Kidney (tissue), 14 donors: Measurements from ENCODE around the gene CCDC6. TPM values are rescaled to one million over a fixed set of nuclear protein-coding genes. Genes with fewer than 3 reads are reported as not detected.

Experiments
- DNase-seq, 5 donors: peaks; one replicate each; pipeline ENCODE4 v3.0.0-alpha.2; 2013 to 2020
- FAIRE-seq: peaks from 2 replicates; lab custom pipeline; 2012; peaks lifted over from hg19 to GRCh38; lab: Jason Lieb, UNC
- H3K27ac ChIP-seq, 2 donors: one replicate each; pipeline ENCODE4 v1.7.0; 2013; ENCODE audit warnings: low read depth in 2 of 2, low read length in 2 of 2, inconsistent platforms in 1 of 2
- H3K27me3 ChIP-seq: one replicate; pipeline ENCODE4 v1.7.1; 2013; ENCODE audit warnings: low read length, inconsistent platforms; ENCODE audit not compliant: control insufficient read depth, insufficient read depth
- H3K36me3 ChIP-seq, 3 donors: one replicate each; pipeline versions ENCODE4 v1.7.0 to v1.7.1; 2013; ENCODE audit warnings: low read length in 3 of 3, control low read depth in 1 of 3, inconsistent platforms in 1 of 3; ENCODE audit not compliant: insufficient read depth in 3 of 3, control insufficient read depth in 2 of 3
- H3K4me1 ChIP-seq, 3 donors: one replicate each; pipeline versions ENCODE4 v1.7.0 to v1.7.1; 2013; ENCODE audit warnings: low read length in 3 of 3, inconsistent platforms in 1 of 3, low read depth in 1 of 3; ENCODE audit not compliant: control insufficient read depth in 2 of 3, insufficient read depth in 2 of 3
- H3K4me3 ChIP-seq, 3 donors: one replicate each; pipeline versions ENCODE4 v1.7.0 to v1.8.1; 2013; ENCODE audit warnings: low read length in 3 of 3, control low read depth in 1 of 3, inconsistent platforms in 1 of 3
- H3K9ac ChIP-seq, 3 donors: one replicate each; pipeline versions ENCODE4 v1.7.0 to v1.7.1; 2013; ENCODE audit warnings: low read length in 3 of 3, control low read depth in 1 of 3, inconsistent platforms in 1 of 3
- H3K9me3 ChIP-seq, 3 donors: one replicate each; pipeline versions ENCODE4 v1.7.0 to v1.7.1; 2013; ENCODE audit warnings: low read length in 3 of 3, control low read depth in 1 of 3, inconsistent platforms in 1 of 3; ENCODE audit not compliant: control insufficient read depth in 2 of 3, insufficient read depth in 1 of 3
- CTCF ChIP-seq: IDR thresholded peaks from 3 replicates; pipeline ENCODE4 v1.5.1; 2012; ENCODE audit warnings: mild to moderate bottlenecking, moderate library complexity, borderline replicate concordance; ENCODE audit not compliant: insufficient read depth; ENCODE audit errors: extremely low read depth
- intact Hi-C: fragments of 100-400 bp; cut with DNase I; formaldehyde crosslinking; loops from one replicate; pipeline ENCODE4 v1.11.1; 2022
- polyA plus RNA-seq: library from polyadenylated mRNA; stranded (reverse); fragments of 350-450 nt; fragmentation: Illumina TruSeq; extraction: RNeasy Lipid Tissue Mini Kit (QIAGEN cat#74804); gene quantifications from one replicate; pipeline ENCODE4 v1.2.3, GENCODE V29; 2014; ENCODE audit warnings: low read depth, low replicate concordance; ENCODE audit not compliant: insufficient read depth
- total RNA-seq: library from RNA; stranded (reverse); fragmentation: NEBNext Ultra II Directional; extraction: Animal tissue kit (Norgen Biotek cat#: 25700); gene quantifications from one replicate; pipeline ENCODE4 v1.2.1, GENCODE V29; 2021
- donor health status: control.
- donor health status: control.
- donor health status: control.
- donor health status: control.
- donor health status: control.
- donor health status: DM: yes; HTN: yes; CAD: no.
- donor health status: Normal renal cell carcinoma (clear cell type).

The CCDC6 gene
- total and polyA plus RNA-seq, 2 donors from 2014 or later, result 15.5 to 47.0 TPM

DNA sequence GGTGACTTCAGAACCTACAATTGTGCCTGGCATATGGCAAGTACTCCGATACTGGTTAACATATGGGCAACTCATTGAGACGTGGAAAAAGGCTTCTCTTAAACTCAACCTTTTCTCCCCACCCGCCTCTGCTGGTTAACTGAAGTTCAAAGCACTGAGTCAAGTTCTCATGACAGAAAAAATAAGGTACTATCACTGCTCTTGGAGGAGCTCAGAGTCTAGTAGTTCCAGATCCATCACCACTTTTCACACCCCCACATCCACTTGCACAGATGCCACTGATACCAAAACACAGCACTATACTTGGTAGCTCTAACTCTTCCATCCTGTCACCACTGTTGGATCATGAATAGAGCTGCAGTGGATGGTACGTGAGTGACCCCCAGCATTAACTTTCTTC, 36.2 kb downstream of the CCDC6 start:
- FAIRE-seq, result no peak
- no peak for DNase-seq
- intact Hi-C loops, result no loop called here
- no peaks in the 10 kb centered on the region for H3K27me3 ChIP-seq
- H3K36me3 ChIP-seq, result no peaks in the 10 kb centered on the region
- peaks cover 0 to 15% (median 0%) of the 10 kb centered on the region in 3 donors for H3K4me1 ChIP-seq
- H3K9me3 ChIP-seq, result no peaks in the 10 kb centered on the region
- no peak overlapping the region for H3K9ac ChIP-seq
- no peak for TF ChIP-seq CTCF
- H3K4me3 ChIP-seq, result no peak overlapping the region
- H3K27ac ChIP-seq, result no peak overlapping the region

DNA sequence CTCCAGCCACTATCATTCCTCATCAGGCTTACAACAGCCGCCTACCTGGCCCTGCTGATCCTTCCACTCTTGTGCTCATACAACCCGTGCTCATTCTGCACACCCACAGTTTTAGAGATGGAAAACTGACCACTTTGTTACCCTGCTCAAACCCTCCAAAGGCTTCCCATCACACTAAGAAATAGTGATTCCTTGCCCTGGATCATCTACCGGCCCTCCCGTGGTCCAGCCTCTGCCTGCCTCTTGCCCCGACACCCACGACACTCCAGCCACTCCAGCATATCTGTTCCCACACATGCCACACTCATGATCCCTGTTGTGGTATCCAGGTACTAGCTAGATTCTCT, 36.8 kb downstream of the CCDC6 start:
- H3K4me1 ChIP-seq, result peaks cover 0 to 19% (median 0%) of the 10 kb centered on the region in 3 donors
- H3K4me3 ChIP-seq, result no peak overlapping the region
- H3K9ac ChIP-seq, result no peak overlapping the region
- H3K9me3 ChIP-seq, result no peaks in the 10 kb centered on the region
- FAIRE-seq (no peak), DNase-seq (no peak)
- no peaks in the 10 kb centered on the region for H3K36me3 ChIP-seq
- no peak for TF ChIP-seq CTCF
- H3K27ac ChIP-seq, result no peak overlapping the region
- no peaks in the 10 kb centered on the region for H3K27me3 ChIP-seq
- intact Hi-C loops, result no loop called here

DNA sequence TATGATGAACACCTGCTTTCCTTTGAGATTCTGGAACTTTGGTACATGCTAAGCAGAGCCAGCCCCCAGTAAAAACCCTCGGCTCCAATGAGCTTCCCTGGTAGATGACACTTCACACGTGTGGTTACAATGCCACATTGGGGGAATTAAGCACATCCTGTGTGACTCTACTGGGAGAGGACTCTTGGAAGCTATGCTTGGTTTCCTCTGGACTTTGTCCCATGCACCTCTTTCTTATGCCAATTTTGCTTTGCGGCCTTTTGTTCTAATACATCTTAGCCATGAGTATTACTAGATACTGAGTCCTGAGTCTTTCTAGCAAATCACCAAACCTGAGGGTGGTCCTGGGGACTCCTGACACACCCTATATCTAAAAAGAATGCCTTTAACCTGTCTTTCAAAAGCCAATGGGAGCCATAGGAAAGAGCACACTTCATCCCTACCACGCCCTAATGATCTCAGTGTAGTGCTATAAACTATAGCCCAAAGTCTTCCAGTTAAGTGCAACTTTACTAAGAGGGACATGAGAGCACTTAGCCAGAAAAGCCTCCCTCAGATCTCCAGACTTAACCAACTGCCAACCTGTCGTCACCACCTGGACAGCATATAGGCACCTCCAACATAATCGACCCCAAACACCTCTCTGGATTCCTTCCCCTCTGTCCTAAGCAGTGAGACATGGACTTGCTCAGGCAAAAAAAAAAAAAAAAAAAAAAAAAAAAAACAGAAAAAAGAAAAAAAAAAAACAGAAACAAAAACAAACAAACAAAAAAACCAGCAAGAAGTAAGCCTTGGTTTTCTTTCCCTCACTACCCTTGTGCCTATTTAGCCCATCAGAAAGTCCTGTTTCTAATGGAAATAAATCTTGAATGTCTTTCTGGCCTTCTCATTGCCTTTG, 37.4 kb downstream of the CCDC6 start:
- Histone ChIP-seq H3K9ac (no peak overlapping the region), H3K4me3 (no peak overlapping the region), H3K4me1 (peaks cover 0 to 22% (median 0%) of the 10 kb centered on the region in 3 donors), H3K9me3 (no peaks in the 10 kb centered on the region), H3K27ac (no peak overlapping the region), H3K36me3 (no peaks in the 10 kb centered on the region), H3K27me3 (no peaks in the 10 kb centered on the region)
- intact Hi-C loops, result no loop called here
- FAIRE-seq (no peak), DNase-seq (peak in 1 of 5 donors; percentile 12)
- no peak for TF ChIP-seq CTCF
